ENCODE measurements around the gene PFDN5. TPM values are rescaled to one million over a fixed set of nuclear protein-coding genes. Genes with fewer than 3 reads are reported as not detected.

Gene PFDN5
- total and polyA plus RNA-seq, 10 of the 15 experiments (the other 5 are each of a cell fraction or from before 2014, with no cell fraction given) = 300 to 1,596 (median 495) TPM

DNA sequence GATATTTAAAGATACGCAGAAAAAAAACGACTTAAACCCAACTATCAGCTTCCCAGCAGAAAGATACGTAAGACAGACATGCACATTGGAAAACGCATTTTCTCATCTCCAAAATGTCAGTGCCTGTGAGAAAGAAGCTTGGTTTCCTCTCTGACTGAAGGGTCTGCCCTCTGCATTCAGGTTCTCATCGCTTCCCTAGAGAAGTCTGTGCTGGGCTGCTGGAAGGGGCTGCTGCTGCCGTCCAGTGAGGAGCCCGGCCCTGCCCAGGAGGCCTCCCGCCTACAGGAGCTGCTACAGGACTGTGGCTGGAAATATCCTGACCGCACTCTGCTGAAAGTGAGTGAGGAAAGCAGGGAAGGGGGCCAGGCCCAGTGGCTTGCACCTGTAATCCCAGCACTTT is 4.7 kb upstream of the PFDN5 start:
- CTCF ChIA-PET = interaction anchor here (0.6 to 12.9 kb wide), 11 partner anchors 9 to 357 kb away, joined by 3 to 315 read pairs (median 4); partner anchors contain the start of genes ESPL1, ITGB7 and MYG1
- DNase-seq (ENCODE audit: low read depth, low spot score) (no peak), ATAC-seq (no peak), FAIRE-seq (no peak)
- no peaks in the 10 kb centered on the region for H3K9me3 ChIP-seq (replicated peaks; ENCODE audit: control insufficient read depth, insufficient read depth, low read length)
- in situ Hi-C loops (cut with MboI) (no loop called here), intact Hi-C loops (cut with micrococcal nuclease; ENCODE audit: unreplicated experiment) (no loop called here)
- no peak overlapping the region for H3K27ac ChIP-seq (ENCODE audit: control insufficient read depth, insufficient read depth)
- POLR2A ChIA-PET = interaction anchor here (1.5 kb wide), 1 partner anchor 77 kb away, joined by 3 read pairs; no protein-coding TSS in a partner anchor
- H3K4me3 ChIP-seq = no peak overlapping the region
- H3K79me2 ChIP-seq (ENCODE audit: control insufficient read depth, insufficient read depth, low read length) = peaks cover 3% of the 10 kb centered on the region
- H3K4me1 ChIP-seq (ENCODE audit: control insufficient read depth, insufficient read depth, low read length) = no peaks in the 10 kb centered on the region; the same call in 1 of the 2 replicates
- no peak overlapping the region for H2AFZ ChIP-seq (ENCODE audit: control insufficient read depth, low read depth, low read length)
- RAD21 ChIA-PET (ENCODE audit: unreplicated experiment) = interaction anchor here (1.6 to 8.2 kb wide), 2 partner anchors 9 to 78 kb away, joined by 4 to 102 read pairs; partner anchors contain the start of gene MYG1
- H3K4me2 ChIP-seq (ENCODE audit: control insufficient read depth, insufficient read depth) = no peak overlapping the region
- no peak overlapping the region for H3K9ac ChIP-seq (ENCODE audit: control insufficient read depth, insufficient read depth, low read length)
- WGBS (ENCODE audit: insufficient coverage, insufficient replicate concordance, low lambda C conversion rate, missing lambda C conversion rate) = 86% methylated on average over 9 of the region's 9 CpGs
- no peaks in the 10 kb centered on the region for H4K20me1 ChIP-seq (ENCODE audit: control insufficient read depth, insufficient read depth)
- no peaks in the 10 kb centered on the region for H3K27me3 ChIP-seq (replicated peaks in 1 of 2; ENCODE audit: control insufficient read depth in 2 of 2, insufficient read depth in 2 of 2, low read length in 1 of 2)
- peaks cover 19% of the 10 kb centered on the region in 2 experiments for H3K36me3 ChIP-seq (ENCODE audit: control insufficient read depth in 2 of 2, insufficient read depth in 2 of 2, low read length in 1 of 2)
- BruUV-seq (replicated peaks) = no TSS peak
- SMC1A ChIA-PET (ENCODE audit: uncharacterized antibody, unreplicated experiment) = interaction anchor here (1.1 to 10.8 kb wide), 4 partner anchors 54 to 130 kb away, joined by 3 to 96 read pairs (median 19); no protein-coding TSS in a partner anchor
- no peak for TF ChIP-seq ZZZ3 (IDR thresholded peaks at IDR 0.05; ENCODE audit: control insufficient read depth, insufficient read length, low read depth)
- TF ChIP-seq POLR2AphosphoS2 (IDR thresholded peaks at IDR 0.05; ENCODE audit: low read depth, low read length) = no peak
- TF ChIP-seq BACH1 (IDR thresholded peaks at IDR 0.05; ENCODE audit: borderline replicate concordance) = no peak
- TF ChIP-seq SMARCA5 (IDR thresholded peaks at IDR 0.05) = no peak
- no peak for TF ChIP-seq ETV6 (conservative IDR thresholded peaks at IDR 0.05 in 1 of 2, IDR thresholded peaks at IDR 0.05 in 1 of 2; ENCODE audit: borderline replicate concordance in 1 of 2, low read depth in 1 of 2)
- no peak for TF ChIP-seq NR2F1 (conservative IDR thresholded peaks at IDR 0.05)
- no peak for TF ChIP-seq FOS (IDR thresholded peaks at IDR 0.05; ENCODE audit: borderline replicate concordance, extremely low read depth, insufficient read length)

DNA sequence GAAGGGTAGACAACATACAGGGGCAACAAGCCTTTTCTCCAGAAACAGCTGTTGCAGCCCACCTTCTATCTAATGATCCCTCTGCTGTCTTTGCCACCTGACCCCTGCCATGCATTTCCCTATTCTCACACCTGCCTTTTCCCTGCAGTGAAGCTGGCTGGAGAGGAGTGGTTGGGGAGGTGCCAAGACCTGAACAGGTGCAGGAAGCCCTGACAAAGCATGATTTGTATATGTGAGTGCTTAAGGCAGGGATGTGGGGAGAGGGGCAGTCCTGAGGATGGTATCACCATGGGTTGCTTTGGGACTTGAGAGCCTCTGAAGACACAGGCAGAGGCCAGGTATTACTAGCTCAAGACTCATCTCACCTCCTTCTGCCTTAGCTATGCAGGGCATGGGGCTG is 2.9 kb upstream of the PFDN5 start:
- Histone ChIP-seq H3K79me2 (ENCODE audit: control insufficient read depth, insufficient read depth, low read length) (peaks cover 16% of the 10 kb centered on the region), H3K36me3 (ENCODE audit: control insufficient read depth in 2 of 2, insufficient read depth in 2 of 2, low read length in 1 of 2) (peaks cover 13 to 19% of the 10 kb centered on the region in 2 experiments), H3K4me3 (no peak overlapping the region), H3K4me1 (ENCODE audit: control insufficient read depth, insufficient read depth, low read length) (peaks cover 12% of the 10 kb centered on the region), H3K4me2 (ENCODE audit: control insufficient read depth, insufficient read depth) (no peak overlapping the region), H3K9me3 (replicated peaks; ENCODE audit: control insufficient read depth, insufficient read depth, low read length) (no peaks in the 10 kb centered on the region), H3K9ac (ENCODE audit: control insufficient read depth, insufficient read depth, low read length) (no peak overlapping the region), H2AFZ (ENCODE audit: control insufficient read depth, low read depth, low read length) (no peak overlapping the region), H4K20me1 (ENCODE audit: control insufficient read depth, insufficient read depth) (no peaks in the 10 kb centered on the region; the same call in 1 of the 2 replicates), H3K27me3 (replicated peaks in 1 of 2; ENCODE audit: control insufficient read depth in 2 of 2, insufficient read depth in 2 of 2, low read length in 1 of 2) (no peaks in the 10 kb centered on the region), H3K27ac (ENCODE audit: control insufficient read depth, insufficient read depth) (no peak overlapping the region)
- ChIA-PET CTCF (interaction anchor here (1.3 to 12.9 kb wide), 4 partner anchors 31 to 133 kb away, joined by 3 to 315 read pairs (median 143); partner anchors contain the start of genes AAAS and ITGB7), RAD21 (ENCODE audit: unreplicated experiment) (interaction anchor here (0.5 to 8.2 kb wide), 3 partner anchors 29 to 178 kb away, joined by 3 to 102 read pairs (median 29); partner anchors contain the start of gene AAAS), POLR2A (interaction anchor here (0.6 kb wide), 1 partner anchor 221 kb away, joined by 4 read pairs; no protein-coding TSS in a partner anchor), SMC1A (ENCODE audit: uncharacterized antibody, unreplicated experiment) (no interaction called here)
- FAIRE-seq (no peak), DNase-seq (ENCODE audit: low read depth, low spot score) (no peak), ATAC-seq (no peak)
- TF ChIP-seq TCF7 (IDR thresholded peaks at IDR 0.05; ENCODE audit: borderline replicate concordance) = no peak
- TF ChIP-seq, protein P1, sequence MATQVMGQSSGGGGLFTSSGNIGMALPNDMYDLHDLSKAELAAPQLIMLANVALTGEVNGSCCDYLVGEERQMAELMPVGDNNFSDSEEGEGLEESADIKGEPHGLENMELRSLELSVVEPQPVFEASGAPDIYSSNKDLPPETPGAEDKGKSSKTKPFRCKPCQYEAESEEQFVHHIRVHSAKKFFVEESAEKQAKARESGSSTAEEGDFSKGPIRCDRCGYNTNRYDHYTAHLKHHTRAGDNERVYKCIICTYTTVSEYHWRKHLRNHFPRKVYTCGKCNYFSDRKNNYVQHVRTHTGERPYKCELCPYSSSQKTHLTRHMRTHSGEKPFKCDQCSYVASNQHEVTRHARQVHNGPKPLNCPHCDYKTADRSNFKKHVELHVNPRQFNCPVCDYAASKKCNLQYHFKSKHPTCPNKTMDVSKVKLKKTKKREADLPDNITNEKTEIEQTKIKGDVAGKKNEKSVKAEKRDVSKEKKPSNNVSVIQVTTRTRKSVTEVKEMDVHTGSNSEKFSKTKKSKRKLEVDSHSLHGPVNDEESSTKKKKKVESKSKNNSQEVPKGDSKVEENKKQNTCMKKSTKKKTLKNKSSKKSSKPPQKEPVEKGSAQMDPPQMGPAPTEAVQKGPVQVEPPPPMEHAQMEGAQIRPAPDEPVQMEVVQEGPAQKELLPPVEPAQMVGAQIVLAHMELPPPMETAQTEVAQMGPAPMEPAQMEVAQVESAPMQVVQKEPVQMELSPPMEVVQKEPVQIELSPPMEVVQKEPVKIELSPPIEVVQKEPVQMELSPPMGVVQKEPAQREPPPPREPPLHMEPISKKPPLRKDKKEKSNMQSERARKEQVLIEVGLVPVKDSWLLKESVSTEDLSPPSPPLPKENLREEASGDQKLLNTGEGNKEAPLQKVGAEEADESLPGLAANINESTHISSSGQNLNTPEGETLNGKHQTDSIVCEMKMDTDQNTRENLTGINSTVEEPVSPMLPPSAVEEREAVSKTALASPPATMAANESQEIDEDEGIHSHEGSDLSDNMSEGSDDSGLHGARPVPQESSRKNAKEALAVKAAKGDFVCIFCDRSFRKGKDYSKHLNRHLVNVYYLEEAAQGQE (IDR thresholded peaks at IDR 0.05; ENCODE audit: low read depth, low read length) = no peak
- TF ChIP-seq PML (IDR thresholded peaks at IDR 0.05; ENCODE audit: low read length) = no peak
- in situ Hi-C loops (cut with MboI) = no loop called here
- intact Hi-C loops (cut with micrococcal nuclease; ENCODE audit: unreplicated experiment) = no loop called here
- BruUV-seq (replicated peaks) = no TSS peak

Data from GM12878 (cell line).